Uterus (tissue), 2 donors: ENCODE data around the gene GALNT14.

Experiments used
- CTCF ChIP-seq, 4 experiments: fragments of 200-600 bp in 2 of 4; fragments of 450-650 bp in 2 of 4; sonication (generic) in 2 of 4; IDR thresholded peaks; one replicate each; pipeline ENCODE4 v1.5.1; 2016 to 2019; ENCODE audit warnings: antibody characterized with exemption in 4 of 4, mild to moderate bottlenecking in 2 of 4, moderate library complexity in 1 of 4
- POLR2A ChIP-seq, 2 donors: fragments of 450-650 bp; IDR thresholded peaks; one replicate each; pipeline ENCODE4 v1.6.1; 2016; ENCODE audit warnings: antibody characterized with exemption in 2 of 2, mild to moderate bottlenecking in 1 of 2, moderate library complexity in 1 of 2

GRCh38 chr2:31141443-31142085 lies 3.3 kb upstream of the GALNT14 start:
- TF ChIP-seq POLR2A (IDR thresholded peaks at IDR 0.05), result no peak
- no peak for TF ChIP-seq CTCF (IDR thresholded peaks at IDR 0.05)
